Kidney (tissue), 14 donors: Measurements from ENCODE around the gene NDRG2. TPM values are rescaled to one million over a fixed set of nuclear protein-coding genes. Genes with fewer than 3 reads are reported as not detected.

Experiments used
- DNase-seq, 5 donors: peaks; one replicate each; pipeline ENCODE4 v3.0.0-alpha.2; 2013 to 2020
- FAIRE-seq: peaks from 2 replicates; lab custom pipeline; 2012; peaks lifted over from hg19 to GRCh38; lab: Jason Lieb, UNC
- H3K27ac ChIP-seq, 2 donors: one replicate each; pipeline ENCODE4 v1.7.0; 2013; ENCODE audit warnings: low read depth in 2 of 2, low read length in 2 of 2, inconsistent platforms in 1 of 2
- H3K27me3 ChIP-seq: one replicate; pipeline ENCODE4 v1.7.1; 2013; ENCODE audit warnings: low read length, inconsistent platforms; ENCODE audit not compliant: control insufficient read depth, insufficient read depth
- H3K36me3 ChIP-seq, 3 donors: one replicate each; pipeline versions ENCODE4 v1.7.0 to v1.7.1; 2013; ENCODE audit warnings: low read length in 3 of 3, control low read depth in 1 of 3, inconsistent platforms in 1 of 3; ENCODE audit not compliant: insufficient read depth in 3 of 3, control insufficient read depth in 2 of 3
- H3K4me1 ChIP-seq, 3 donors: one replicate each; pipeline versions ENCODE4 v1.7.0 to v1.7.1; 2013; ENCODE audit warnings: low read length in 3 of 3, inconsistent platforms in 1 of 3, low read depth in 1 of 3; ENCODE audit not compliant: control insufficient read depth in 2 of 3, insufficient read depth in 2 of 3
- H3K4me3 ChIP-seq, 3 donors: one replicate each; pipeline versions ENCODE4 v1.7.0 to v1.8.1; 2013; ENCODE audit warnings: low read length in 3 of 3, control low read depth in 1 of 3, inconsistent platforms in 1 of 3
- H3K9ac ChIP-seq, 3 donors: one replicate each; pipeline versions ENCODE4 v1.7.0 to v1.7.1; 2013; ENCODE audit warnings: low read length in 3 of 3, control low read depth in 1 of 3, inconsistent platforms in 1 of 3
- H3K9me3 ChIP-seq, 3 donors: one replicate each; pipeline versions ENCODE4 v1.7.0 to v1.7.1; 2013; ENCODE audit warnings: low read length in 3 of 3, control low read depth in 1 of 3, inconsistent platforms in 1 of 3; ENCODE audit not compliant: control insufficient read depth in 2 of 3, insufficient read depth in 1 of 3
- CTCF ChIP-seq: IDR thresholded peaks from 3 replicates; pipeline ENCODE4 v1.5.1; 2012; ENCODE audit warnings: mild to moderate bottlenecking, moderate library complexity, borderline replicate concordance; ENCODE audit not compliant: insufficient read depth; ENCODE audit errors: extremely low read depth
- intact Hi-C: fragments of 100-400 bp; cut with DNase I; formaldehyde crosslinking; loops from one replicate; pipeline ENCODE4 v1.11.1; 2022
- polyA plus RNA-seq: library from polyadenylated mRNA; stranded (reverse); fragments of 350-450 nt; fragmentation: Illumina TruSeq; extraction: RNeasy Lipid Tissue Mini Kit (QIAGEN cat#74804); gene quantifications from one replicate; pipeline ENCODE4 v1.2.3, GENCODE V29; 2014; ENCODE audit warnings: low read depth, low replicate concordance; ENCODE audit not compliant: insufficient read depth
- total RNA-seq: library from RNA; stranded (reverse); fragmentation: NEBNext Ultra II Directional; extraction: Animal tissue kit (Norgen Biotek cat#: 25700); gene quantifications from one replicate; pipeline ENCODE4 v1.2.1, GENCODE V29; 2021
- donor health status: control.
- donor health status: control.
- donor health status: control.
- donor health status: control.
- donor health status: control.
- donor health status: DM: yes; HTN: yes; CAD: no.
- donor health status: Normal renal cell carcinoma (clear cell type).

The NDRG2 gene
- total and polyA plus RNA-seq, 2 donors from 2014 or later, result 86.2 to 209 TPM

- DNase-seq, result no peak
- Histone ChIP-seq H3K9me3 (no peaks in the 10 kb centered on the region), H3K36me3 (no peaks in the 10 kb centered on the region), H3K9ac (no peak overlapping the region), H3K4me1 (peaks cover 0 to 17% (median 3%) of the 10 kb centered on the region in 3 donors), H3K27ac (no peak overlapping the region), H3K4me3 (no peak overlapping the region), H3K27me3 (no peaks in the 10 kb centered on the region)
- FAIRE-seq, result no peak
- intact Hi-C loops, result no loop called here
- TF ChIP-seq CTCF, result no peak
Measured at GRCh38 chr14:21050597-21050996, 25.7 kb upstream of the NDRG2 start.

- FAIRE-seq, result no peak
- no peak overlapping the region for H3K4me3 ChIP-seq
- H3K27ac ChIP-seq, result no peak overlapping the region
- intact Hi-C loops, result no loop called here
- no peaks in the 10 kb centered on the region for H3K9me3 ChIP-seq
- TF ChIP-seq CTCF, result no peak
- no peak for DNase-seq
- no peak overlapping the region for H3K9ac ChIP-seq
- peaks cover 0 to 11% (median 3%) of the 10 kb centered on the region in 3 donors for H3K4me1 ChIP-seq
- no peaks in the 10 kb centered on the region for H3K27me3 ChIP-seq
- H3K36me3 ChIP-seq, result no peaks in the 10 kb centered on the region
Measured at GRCh38 chr14:21049271-21049673, 24.4 kb upstream of the NDRG2 start.

DNA sequence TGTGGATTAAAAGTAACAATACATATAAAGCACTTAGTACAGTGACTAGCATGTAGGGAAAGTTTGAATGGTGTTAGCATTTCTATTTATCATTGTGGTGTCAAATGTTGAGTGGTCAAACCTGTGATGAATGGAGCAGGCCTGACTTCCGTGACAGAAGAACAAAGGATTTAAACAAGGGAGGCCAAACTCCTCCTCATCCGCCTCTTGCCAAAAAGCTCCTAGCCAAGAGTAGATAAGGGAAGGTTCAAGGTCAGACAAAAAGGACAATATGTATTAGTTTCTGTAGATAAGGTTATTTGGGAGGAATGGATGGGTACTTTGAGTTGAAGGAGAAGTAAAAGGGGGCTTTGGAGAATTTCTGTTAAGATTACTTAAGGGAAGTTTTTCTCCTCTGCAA, 23.8 kb upstream of the NDRG2 start:
- H3K27me3 ChIP-seq, result no peaks in the 10 kb centered on the region
- no peak for TF ChIP-seq CTCF
- no peak overlapping the region for H3K4me3 ChIP-seq
- no peak overlapping the region for H3K9ac ChIP-seq
- H3K27ac ChIP-seq, result no peak overlapping the region
- FAIRE-seq (no peak), DNase-seq (no peak)
- intact Hi-C loops, result no loop called here
- H3K36me3 ChIP-seq, result no peaks in the 10 kb centered on the region
- H3K9me3 ChIP-seq, result no peaks in the 10 kb centered on the region
- H3K4me1 ChIP-seq, result peaks cover 0 to 10% (median 9%) of the 10 kb centered on the region in 3 donors

GRCh38 chr14:21047378-21047781, 22.5 kb upstream of the NDRG2 start:
- Histone ChIP-seq H3K27me3 (no peaks in the 10 kb centered on the region), H3K9me3 (no peaks in the 10 kb centered on the region), H3K4me3 (no peak overlapping the region), H3K4me1 (peaks cover 0 to 22% (median 18%) of the 10 kb centered on the region in 3 donors), H3K27ac (no peak overlapping the region), H3K9ac (no peak overlapping the region), H3K36me3 (no peaks in the 10 kb centered on the region)
- no peak for FAIRE-seq
- DNase-seq, result no peak
- intact Hi-C loops, result no loop called here
- no peak for TF ChIP-seq CTCF
